ENCODE measurements around the gene OSR1. TPM values are rescaled to one million over a fixed set of nuclear protein-coding genes. Genes with fewer than 3 reads are reported as not detected.

OSR1 gene
- total and polyA plus RNA-seq, 9 of the 15 experiments (the other 6 are each of a cell fraction or from before 2014, with no cell fraction given) = not detected

DNA sequence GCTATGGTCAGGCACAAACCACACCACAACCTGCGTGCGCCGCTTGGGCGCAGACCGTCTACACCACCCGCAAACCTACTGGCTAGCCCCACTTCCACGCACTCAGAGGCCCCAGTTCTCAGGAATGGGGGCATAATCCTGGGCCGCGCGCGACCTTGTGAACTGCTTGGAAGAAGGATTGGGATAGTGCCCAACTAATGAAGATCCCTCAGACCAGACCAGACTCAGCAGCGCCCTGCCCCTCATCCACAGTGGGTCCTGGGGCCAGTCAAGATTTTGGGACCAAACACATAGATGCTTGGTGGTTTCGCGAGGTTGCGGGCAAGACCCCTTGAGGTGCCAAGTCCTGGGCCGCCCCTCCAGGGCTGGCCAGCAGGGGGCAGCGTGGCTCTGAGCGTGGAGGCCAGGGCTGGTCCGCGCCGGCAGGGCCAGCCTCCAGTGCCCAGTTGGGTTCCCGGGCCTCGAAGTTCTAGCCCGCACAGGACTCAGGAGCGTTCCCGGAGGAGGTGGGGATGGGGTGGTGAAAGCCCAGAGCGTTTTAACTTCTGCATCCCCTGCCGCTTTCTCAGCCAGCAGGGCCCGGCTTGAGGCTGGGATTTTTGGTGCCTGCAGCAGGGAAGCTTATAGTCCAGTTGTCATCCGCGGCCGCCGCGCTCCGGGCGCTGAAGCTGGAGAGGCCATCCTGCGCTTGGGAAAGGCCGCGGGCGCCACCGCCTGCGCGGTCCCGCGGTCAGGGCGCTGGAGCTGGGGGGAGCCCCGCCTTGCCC, 8.3 kb downstream of the OSR1 start (continued):
- TF ChIP-seq, protein P1, sequence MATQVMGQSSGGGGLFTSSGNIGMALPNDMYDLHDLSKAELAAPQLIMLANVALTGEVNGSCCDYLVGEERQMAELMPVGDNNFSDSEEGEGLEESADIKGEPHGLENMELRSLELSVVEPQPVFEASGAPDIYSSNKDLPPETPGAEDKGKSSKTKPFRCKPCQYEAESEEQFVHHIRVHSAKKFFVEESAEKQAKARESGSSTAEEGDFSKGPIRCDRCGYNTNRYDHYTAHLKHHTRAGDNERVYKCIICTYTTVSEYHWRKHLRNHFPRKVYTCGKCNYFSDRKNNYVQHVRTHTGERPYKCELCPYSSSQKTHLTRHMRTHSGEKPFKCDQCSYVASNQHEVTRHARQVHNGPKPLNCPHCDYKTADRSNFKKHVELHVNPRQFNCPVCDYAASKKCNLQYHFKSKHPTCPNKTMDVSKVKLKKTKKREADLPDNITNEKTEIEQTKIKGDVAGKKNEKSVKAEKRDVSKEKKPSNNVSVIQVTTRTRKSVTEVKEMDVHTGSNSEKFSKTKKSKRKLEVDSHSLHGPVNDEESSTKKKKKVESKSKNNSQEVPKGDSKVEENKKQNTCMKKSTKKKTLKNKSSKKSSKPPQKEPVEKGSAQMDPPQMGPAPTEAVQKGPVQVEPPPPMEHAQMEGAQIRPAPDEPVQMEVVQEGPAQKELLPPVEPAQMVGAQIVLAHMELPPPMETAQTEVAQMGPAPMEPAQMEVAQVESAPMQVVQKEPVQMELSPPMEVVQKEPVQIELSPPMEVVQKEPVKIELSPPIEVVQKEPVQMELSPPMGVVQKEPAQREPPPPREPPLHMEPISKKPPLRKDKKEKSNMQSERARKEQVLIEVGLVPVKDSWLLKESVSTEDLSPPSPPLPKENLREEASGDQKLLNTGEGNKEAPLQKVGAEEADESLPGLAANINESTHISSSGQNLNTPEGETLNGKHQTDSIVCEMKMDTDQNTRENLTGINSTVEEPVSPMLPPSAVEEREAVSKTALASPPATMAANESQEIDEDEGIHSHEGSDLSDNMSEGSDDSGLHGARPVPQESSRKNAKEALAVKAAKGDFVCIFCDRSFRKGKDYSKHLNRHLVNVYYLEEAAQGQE (IDR thresholded peaks at IDR 0.05; ENCODE audit: borderline replicate concordance) = peak; percentile 48
- TF ChIP-seq, protein P1 (CRISPR knock-in tag; IDR thresholded peaks at IDR 0.05; ENCODE audit: low read depth) = no peak
- no peak for TF ChIP-seq ZNF347 (CRISPR knock-in tag; IDR thresholded peaks at IDR 0.05; ENCODE audit: low read depth)
- TF ChIP-seq ZBTB7A (IDR thresholded peaks at IDR 0.05; ENCODE audit: borderline replicate concordance, control insufficient read depth, low read depth, low read length) = peak; percentile 51; the same call in 1 of the 2 replicates
- TF ChIP-seq ZNF644 (tag; IDR thresholded peaks at IDR 0.05; ENCODE audit: low read depth) = no peak
- TF ChIP-seq ZNF282 (CRISPR knock-in tag; IDR thresholded peaks at IDR 0.05) = no peak
- TF ChIP-seq SRSF3 (IDR thresholded peaks at IDR 0.05; ENCODE audit: insufficient read depth, low read length) = no peak
- 0 out of 2 replicates have a peak, but pooled peaks have one; percentile 36 for TF ChIP-seq SMC3 (conservative IDR thresholded peaks at IDR 0.05; ENCODE audit: insufficient read depth, low read depth, low read length)
- peak; percentile 23 to 47; a peak in 3 of 4 replicates for TF ChIP-seq NRF1 (conservative IDR thresholded peaks at IDR 0.05 in 1 of 2, IDR thresholded peaks at IDR 0.05 in 1 of 2)
- TF ChIP-seq ZNF561 (CRISPR knock-in tag; conservative IDR thresholded peaks at IDR 0.05) = no peak
- 0 out of 2 replicates have a peak, but pooled peaks have one; percentile 18 for TF ChIP-seq RBFOX2 (IDR thresholded peaks at IDR 0.05; ENCODE audit: low read depth, low read length)
- TF ChIP-seq, protein P2, sequence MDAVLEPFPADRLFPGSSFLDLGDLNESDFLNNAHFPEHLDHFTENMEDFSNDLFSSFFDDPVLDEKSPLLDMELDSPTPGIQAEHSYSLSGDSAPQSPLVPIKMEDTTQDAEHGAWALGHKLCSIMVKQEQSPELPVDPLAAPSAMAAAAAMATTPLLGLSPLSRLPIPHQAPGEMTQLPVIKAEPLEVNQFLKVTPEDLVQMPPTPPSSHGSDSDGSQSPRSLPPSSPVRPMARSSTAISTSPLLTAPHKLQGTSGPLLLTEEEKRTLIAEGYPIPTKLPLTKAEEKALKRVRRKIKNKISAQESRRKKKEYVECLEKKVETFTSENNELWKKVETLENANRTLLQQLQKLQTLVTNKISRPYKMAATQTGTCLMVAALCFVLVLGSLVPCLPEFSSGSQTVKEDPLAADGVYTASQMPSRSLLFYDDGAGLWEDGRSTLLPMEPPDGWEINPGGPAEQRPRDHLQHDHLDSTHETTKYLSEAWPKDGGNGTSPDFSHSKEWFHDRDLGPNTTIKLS (IDR thresholded peaks at IDR 0.05; ENCODE audit: borderline replicate concordance, low read depth) = no peak
- TF ChIP-seq, protein P3, sequence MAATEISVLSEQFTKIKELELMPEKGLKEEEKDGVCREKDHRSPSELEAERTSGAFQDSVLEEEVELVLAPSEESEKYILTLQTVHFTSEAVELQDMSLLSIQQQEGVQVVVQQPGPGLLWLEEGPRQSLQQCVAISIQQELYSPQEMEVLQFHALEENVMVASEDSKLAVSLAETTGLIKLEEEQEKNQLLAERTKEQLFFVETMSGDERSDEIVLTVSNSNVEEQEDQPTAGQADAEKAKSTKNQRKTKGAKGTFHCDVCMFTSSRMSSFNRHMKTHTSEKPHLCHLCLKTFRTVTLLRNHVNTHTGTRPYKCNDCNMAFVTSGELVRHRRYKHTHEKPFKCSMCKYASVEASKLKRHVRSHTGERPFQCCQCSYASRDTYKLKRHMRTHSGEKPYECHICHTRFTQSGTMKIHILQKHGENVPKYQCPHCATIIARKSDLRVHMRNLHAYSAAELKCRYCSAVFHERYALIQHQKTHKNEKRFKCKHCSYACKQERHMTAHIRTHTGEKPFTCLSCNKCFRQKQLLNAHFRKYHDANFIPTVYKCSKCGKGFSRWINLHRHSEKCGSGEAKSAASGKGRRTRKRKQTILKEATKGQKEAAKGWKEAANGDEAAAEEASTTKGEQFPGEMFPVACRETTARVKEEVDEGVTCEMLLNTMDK (IDR thresholded peaks at IDR 0.05; ENCODE audit: borderline replicate concordance, insufficient read depth, low read depth, low read length, poor library complexity, severe bottlenecking) = peak; percentile 41
- TF ChIP-seq POLR3A (IDR thresholded peaks at IDR 0.05; ENCODE audit: borderline replicate concordance, extremely low read depth, insufficient read depth, insufficient read length) = no peak
- no peak for TF ChIP-seq CBX1 (IDR thresholded peaks at IDR 0.05; ENCODE audit: low read depth)
